RPMI8226 (cell line): ENCODE data around the gene ANAPC4.
A peak's percentile ranks its signal among the peaks of the same experiment; 100 is the strongest.

Experiments
- DNase-seq: peaks from one replicate; pipeline ENCODE4 v3.0.0-alpha.2; 2015

Gene ANAPC4

DNA sequence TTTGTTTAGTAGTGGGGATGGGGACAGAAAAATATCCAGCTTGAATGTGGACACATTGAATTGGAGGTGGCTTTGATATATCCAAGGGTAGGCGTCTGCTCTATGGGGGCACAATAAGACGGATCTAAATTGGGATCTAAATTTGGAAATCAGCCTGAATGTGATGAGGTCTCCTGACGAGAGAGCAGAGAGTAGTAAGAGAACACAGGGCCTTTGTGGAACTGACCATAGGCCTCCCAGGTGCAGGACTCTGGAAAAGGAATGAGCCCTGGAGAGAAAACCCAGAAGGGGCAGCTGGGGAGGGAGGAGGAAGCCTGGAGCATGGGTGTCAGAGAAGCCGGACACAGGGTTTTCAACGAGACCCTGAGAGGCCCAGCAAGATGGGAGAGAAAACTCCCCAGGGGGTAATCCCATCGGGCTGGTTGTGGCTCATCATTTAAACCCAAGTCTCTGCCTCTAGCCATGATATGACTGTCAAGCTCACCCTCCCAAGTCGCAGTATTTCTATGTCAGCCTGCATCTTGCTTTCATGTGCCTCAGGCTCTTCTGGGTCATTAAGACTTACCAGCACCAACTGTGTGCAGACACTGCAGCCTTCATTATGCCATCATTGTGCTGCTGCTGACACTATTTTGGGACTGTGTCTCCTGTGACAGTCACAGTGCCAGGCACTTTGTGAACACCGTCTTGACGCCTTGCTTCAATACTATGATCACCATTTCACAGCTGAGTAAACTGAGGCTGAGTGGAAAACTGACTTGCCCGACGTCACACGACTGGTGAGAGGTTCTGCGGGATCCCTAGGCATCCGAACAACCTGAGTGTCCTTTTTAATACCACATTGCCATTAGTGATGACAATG is 57.1 kb downstream of the ANAPC4 start:
- no peak for DNase-seq

DNA sequence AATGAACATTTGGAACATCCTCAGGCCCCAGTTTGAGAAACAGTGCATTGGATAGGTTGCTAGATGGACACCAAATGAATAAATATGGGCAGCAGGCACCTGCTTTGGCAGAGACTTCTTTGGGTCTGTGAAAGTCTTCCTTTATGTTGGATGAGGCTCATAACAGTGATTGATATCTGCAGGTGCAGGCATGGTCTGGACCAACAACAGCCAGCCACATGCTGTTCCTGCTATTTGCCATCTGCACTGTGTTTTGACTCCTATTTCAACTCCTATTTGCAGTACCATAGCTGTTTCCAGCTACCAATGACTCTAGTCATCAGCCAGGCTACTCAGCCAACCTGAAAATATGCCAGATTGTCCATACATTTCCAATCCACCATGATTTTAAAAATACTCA is 60.9 kb downstream of the ANAPC4 start:
- no peak for DNase-seq

DNA sequence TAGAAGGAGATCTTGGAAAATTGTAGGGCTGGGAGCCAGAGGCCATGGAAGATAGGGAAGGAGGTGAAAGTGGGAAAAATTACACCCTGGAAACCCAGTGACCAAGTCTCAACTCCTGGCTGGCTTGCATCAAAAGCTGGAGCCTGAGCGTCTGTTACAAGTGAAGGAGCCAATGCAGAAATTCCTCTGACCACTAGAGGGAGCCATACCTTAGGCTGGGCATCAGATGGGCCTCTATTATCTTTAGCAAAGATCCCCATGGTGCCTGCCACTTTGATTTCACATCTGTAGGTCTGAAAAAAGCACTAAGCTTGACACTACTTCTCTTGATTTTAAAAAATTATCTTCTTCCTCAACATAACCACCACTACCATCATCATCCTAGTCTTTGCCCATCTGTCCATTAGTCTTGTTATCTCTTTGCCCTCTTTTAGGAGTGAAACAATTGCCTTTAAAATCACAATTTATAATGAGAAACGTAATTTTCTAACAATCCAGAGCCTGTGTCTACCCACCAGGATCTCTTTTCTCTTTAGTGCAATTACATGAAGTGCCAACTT is 62.9 kb downstream of the ANAPC4 start:
- peak; percentile 72 for DNase-seq

DNA sequence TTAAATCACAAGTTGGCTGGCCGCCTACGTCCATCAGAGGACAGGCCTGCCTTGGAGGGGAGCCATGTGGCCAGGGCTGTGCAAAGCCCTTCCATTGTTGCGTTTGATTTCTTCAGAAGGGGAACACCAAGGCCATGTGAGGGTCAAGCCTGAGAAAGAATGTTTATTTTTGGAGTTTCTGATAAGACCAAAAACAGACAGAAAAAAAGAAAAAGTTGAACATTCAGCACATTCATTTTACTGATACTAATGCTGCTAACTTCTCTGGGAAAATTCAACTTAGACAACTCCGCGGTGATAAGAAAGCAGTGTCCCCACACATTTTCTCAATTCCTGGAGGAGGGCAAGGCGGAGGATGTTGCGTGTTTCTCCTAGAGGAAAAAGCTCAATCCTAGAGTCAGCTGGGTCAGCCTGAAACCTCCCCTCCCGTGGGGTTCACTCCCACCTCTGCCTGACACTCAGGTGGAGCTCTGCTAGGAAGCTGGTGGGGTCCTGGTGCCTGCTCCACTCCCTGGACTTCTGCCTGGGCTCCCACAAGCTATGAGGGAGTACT is 63.5 kb downstream of the ANAPC4 start:
- DNase-seq, result no peak

DNA sequence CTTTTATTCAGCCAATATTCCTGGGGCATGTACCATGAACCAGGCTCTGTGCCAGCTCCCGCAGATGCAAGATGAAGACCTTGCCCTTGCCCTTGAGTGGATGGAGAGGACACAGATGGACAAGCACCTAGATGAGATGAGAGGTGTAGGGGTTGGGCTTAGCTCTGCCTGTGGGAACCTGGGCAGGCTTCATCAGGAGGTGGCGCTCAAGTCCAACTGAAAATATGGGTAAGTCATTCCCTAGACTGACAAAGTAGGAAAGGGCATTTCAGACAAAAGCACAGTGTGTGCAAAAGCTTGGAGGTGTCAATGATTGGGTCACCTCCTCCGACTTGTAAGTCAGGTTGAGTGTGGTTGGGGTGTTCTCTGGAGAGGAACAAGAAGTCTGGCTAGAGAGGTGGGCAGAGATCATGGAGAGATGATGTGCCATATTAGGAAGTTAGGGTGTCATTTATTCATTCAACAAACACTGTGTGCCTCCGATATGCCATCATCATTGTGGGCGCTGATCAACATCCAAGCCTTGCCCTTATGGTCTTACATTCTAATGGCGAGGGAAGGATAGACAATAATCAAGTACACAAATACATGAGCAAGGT is 64.6 kb downstream of the ANAPC4 start:
- peak; percentile 38 for DNase-seq

DNA sequence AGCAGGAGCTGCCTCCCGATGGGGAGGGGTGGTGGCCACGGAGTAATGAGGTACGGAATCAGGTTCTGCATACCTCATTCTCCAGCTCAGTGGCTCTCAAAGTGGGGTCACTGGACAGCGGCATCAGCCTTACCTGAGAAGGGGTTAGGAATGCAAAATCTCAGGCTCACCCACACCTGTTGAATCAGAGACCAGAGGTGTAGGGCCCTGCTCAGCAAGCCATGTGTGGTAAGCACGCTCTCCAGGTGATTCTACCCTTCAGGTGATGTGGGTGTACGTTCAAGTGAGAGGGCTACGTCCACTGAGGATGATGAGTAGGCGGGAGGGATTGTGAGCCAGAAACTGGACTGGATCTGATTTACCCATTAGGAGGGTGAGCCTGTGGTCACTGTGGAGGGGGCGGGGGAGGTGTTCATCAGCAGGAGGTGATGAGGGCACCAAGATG is 65.8 kb downstream of the ANAPC4 start:
- no peak for DNase-seq

DNA sequence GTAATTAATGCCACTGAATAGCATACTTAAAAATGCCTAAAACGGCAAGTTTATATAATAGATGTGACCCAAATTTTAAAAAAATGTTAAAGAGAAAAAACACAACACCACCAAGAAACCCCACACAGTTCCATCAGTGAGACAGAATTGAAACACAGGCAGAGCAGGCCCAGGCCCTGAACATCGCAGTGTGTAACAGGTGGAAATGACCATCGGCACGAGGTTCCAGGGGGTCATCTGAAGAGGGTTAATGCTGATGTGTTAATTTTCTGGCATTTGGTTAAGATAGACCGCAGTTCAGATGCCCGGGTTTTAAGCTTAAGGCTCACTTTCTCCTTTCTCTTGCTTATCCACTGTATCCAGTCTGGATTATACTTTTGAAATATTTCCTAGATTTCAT is 66.8 kb downstream of the ANAPC4 start:
- no peak for DNase-seq

DNA sequence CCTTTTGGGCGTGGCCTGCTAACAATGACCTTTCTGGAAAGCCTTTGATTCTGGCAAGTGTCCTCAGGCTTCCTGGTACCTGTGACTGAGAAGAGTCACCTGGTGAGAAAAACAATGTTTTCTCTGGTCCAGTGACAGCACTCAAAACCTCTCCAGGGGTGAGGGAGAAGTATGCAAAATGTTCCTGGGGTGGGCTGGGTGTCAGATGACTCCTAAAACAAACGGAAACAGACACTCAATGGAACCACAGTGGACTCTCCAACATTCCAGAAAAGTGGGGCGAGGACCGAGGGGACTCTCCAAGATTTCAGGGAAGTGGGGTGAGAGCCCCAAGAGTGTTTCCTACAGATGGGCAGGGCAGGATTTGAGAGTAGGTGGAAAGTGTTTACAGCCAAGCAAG is 69.5 kb downstream of the ANAPC4 start:
- no peak for DNase-seq

DNA sequence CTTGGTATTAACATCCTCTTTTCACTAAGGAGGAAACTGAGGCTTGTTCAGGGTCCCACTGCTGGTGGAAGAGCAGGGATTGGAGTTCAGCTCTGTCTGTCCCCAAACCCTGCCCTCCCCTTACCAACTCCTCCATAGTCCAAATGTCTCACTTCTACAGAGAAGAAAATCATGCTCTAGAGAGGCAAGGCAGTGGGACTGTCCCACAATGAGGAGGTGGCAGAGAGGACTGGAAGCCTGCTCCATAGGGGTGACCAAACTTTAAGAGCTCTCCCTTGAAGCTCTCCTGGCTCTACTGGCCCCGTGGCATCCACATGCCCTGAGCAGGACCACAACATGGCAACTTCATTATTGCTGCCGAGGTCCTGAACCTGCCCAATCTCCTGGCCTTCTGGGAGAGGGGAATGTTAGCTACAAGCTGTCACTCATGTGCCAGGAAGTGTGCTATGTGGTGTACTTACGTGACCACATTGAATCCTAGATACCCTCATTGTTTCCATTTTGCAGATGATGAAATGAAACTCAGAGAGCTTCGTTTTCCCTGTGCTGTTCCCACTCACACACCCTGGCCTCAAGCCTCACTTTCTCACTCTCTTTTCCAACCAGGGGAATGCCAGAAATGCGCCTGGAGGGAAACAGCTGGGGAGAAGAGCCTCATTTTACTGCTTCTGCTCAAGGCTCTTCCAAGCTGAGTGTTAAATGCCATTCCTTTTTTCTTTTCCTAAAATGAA is 71.5 kb downstream of the ANAPC4 start:
- DNase-seq, result no peak

DNA sequence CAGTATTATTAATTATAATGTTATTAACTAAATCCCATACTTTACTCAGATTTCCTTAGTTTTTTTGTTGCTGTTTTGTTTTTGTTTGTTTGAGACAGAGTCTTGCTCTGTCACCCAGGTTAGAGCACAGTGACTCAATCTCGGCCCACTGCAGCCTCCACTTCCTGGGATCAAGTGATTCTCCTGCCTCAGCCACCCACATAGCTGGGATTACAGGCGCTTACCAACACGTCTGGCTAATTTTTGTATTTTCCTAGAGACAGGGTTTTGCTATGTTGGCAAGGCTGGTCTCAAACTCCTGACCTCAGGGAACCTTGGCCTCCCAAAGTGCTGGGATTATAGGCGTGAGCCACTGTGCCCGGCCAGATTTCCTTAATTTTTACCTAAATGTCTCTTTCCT is 72.2 kb downstream of the ANAPC4 start:
- no peak for DNase-seq

DNA sequence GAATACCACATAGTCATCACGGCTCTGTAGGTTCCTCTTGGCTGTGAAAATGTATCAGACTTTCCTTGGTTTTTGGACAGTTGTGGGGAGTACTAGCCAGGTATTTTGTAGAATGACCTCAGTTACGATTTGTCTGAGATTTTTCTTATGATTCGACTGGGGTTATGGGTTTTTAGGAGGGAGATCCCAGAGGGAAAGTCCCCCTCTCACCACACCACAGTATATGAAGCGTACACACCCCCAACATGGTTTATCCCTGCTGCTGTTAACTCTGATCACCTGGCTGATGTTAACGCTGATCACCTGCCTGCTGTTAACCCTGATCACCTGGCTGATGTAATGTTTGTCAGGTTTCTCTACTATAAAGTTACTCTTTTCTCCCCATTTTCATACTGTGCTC is 72.6 kb downstream of the ANAPC4 start:
- no peak for DNase-seq

DNA sequence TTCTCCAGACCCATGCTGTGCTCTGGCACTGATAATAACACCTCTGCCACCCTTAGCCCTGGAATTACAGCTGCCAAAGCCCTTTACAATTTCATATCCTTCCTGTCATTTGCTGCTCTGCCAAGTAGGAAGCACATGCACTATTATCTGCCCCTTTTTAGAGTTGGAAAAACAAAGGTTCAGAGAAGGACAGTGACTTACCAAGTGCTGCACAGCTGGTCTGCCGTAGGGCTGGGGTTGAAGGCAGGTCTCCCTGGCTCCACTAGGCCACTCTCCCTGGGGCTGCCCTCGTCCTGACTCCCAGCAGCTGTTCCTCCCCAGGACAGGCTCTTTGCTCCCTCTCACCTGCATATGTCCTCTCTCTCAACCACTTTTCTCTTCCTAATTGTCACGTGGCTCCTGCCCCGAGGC is 73.4 kb downstream of the ANAPC4 start:
- DNase-seq, result no peak

DNA sequence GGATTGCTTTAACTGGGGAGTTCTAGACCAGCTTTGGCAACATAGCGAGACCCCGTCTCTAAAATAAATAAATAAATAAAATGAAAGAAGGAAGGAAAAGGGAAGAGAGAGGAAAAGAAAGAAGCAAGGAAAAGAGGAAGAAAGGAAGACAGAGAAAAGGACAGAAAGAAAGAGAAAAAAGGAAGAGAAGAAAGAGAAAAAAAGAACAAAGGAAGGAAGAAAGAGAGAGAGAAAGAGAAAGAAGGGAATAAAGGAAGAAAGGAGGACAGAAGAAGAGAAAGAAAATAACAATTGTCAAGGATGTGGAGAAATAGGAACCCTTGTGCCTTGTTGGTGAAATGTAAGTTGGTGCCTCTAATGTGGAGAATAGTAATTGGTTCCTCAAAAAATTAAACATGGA is 74.6 kb downstream of the ANAPC4 start:
- DNase-seq, result no peak

DNA sequence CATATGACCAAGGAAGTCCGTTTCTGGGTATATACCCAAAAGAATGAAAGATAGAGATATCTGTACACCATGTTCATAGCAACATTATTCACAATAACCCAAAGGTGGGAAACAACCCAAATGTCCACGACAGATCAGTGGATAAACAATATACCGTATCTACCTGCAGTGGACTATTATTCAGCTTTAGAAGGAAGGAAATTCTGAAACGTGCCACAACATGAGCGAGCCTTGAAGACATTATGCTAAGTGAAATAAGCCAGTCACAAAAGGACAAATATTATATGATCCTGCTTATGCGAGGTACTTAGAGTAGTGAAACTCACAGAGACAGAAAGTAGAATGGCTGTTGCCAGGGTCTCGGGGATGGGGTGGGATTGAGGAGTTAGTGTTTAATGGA is 75.0 kb downstream of the ANAPC4 start:
- DNase-seq, result no peak

DNA sequence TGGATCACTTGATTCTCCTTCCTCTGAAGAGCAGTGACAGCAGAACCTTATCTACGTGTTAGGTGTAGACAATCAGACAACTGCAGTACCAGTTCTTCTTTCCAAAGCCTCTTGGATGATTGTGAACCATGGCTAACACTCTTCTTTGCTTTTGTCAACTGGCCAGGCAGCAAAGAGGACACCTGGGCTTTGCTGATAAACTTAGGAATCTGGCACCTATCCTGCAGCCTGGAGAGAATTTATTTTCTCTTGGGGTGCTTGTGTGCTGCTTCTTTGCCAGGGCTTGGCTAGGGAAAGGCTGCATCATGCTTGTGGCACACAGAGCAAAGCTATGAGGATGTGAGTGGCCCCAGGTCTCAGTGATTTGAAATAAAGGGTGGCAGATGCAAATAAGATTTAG is 77.4 kb downstream of the ANAPC4 start:
- DNase-seq, result no peak

DNA sequence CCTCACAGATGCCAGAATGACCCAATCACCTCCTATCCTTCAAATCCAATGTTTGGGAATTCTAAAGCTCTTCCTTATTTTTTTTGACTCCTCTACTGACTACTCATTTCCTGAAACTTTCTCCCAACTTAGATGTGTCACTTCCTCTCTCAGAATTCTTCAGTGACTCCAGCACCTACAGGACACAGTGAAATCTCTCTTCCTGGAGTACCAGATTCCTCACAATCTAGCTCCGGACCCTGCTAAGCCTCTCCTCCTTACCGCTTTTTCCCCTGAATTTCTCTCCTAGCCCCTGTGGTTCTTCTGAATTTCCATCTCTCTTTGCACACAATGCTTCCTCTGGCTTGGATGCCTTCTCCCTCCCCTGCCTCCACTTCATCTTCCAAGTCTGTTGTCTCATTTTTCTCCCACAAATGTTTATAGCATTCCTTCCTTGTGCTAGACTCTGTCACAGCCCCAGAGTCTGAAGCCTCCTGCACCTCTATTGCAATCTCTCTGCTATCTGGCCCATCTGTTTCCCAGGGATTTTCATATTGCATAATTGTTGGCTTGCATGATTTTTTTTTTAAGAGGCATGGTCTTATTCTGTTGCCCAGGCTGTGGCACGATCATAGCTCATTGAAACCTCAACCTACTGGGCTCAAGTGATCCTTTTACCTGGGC is 80.1 kb downstream of the ANAPC4 start:
- DNase-seq, result no peak

DNA sequence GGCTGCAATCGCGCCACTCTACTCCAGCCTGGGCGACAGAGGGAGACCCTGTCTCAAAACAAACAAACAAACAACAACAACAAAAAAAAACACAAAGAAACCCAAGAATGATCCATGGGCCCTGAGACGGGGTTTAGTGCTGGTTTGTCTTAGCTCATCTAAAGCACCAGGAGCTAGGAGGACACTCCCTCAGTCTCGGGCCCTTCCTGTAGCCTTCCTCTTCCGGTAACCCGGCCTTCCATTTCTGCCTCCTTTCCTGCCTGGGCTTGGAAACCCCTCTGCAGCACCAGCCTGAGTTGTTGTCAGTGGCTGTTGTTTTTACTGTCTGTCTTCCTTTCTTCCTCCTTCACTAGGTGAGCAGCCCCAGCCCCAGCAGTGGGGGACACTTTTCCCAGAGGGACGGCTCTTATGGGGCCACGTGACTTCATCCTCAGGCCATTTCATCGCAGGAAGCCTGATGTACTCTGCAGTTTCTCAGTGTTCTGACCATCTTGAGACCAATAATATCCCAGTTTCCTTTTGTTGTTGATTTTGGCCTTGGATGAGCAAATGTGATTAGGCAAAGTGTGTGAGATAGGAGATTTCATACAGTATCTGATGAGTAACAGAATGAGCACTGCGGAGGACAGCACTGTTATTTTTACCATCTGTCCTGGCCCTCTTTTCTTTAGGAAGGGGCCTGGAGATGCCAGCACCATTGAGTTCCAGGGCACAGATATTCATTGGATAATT is 90.1 kb downstream of the ANAPC4 start:
- DNase-seq, result no peak

DNA sequence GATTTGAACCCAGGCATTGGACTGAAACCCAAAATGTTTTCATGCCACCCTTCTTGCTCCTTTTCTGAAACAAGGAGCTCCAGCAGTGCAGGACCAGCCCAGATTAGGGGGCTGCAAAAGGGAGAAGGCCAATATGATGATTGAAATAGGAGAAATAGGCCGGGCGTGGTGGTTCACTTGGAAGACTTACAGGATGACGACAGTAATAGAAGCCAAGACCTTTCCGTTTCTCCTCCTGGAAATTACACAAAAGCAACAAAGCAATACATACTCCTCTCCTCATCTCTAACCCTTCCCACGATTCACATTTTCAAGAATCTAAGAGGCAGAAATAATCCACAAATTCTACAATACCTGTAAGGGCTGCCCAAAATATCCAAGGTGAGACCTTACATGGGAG is 90.8 kb downstream of the ANAPC4 start:
- no peak for DNase-seq
